GM12865 (cell line): ENCODE results near the gene SUN5.

Source experiments
- DNase-seq: peaks from one replicate; pipeline ENCODE4 v3.0.0; 2010; ENCODE audit warnings: low read depth
- H3K4me3 ChIP-seq: 2 replicates; pipeline ENCODE4 v1.5.1; 2011; ENCODE audit warnings: mild to moderate bottlenecking, low read depth, low read length, control low read depth
- TF ChIP-seq, protein P1 (sequence below): IDR thresholded peaks from 2 replicates; pipeline ENCODE4 v1.5.1; 2011; ENCODE audit warnings: low read length, control low read depth, low read depth, inconsistent platforms; ENCODE audit not compliant: insufficient read depth; ENCODE audit errors: missing control alignments

The SUN5 gene

DNA sequence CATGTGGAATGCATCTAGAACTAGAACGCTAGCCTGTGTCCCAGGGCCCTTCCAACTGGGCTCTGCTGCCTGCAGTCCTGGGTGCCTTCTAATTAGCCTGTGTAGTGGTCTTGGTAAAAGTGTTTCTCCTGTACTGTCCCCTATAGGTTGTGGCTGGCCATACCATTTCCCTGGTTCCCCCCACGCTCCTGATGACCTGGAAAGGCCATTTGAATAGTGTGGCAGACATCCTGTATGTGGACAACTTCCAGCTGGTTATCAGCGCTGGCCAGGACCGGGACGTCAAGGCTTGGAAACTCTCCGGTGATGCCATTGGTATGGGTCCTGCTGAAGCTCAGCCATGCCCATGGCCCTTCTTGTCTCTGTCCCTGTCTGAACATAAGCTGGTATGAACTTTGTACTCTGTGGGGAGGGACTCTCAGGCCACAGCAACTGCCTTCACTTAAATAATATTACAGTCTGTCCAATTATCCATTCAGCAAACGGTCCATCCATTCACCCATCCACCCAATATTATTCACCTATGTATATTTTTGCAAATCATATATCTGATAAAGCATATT lies 60.7 kb downstream of the SUN5 start:
- TF ChIP-seq, protein P1, sequence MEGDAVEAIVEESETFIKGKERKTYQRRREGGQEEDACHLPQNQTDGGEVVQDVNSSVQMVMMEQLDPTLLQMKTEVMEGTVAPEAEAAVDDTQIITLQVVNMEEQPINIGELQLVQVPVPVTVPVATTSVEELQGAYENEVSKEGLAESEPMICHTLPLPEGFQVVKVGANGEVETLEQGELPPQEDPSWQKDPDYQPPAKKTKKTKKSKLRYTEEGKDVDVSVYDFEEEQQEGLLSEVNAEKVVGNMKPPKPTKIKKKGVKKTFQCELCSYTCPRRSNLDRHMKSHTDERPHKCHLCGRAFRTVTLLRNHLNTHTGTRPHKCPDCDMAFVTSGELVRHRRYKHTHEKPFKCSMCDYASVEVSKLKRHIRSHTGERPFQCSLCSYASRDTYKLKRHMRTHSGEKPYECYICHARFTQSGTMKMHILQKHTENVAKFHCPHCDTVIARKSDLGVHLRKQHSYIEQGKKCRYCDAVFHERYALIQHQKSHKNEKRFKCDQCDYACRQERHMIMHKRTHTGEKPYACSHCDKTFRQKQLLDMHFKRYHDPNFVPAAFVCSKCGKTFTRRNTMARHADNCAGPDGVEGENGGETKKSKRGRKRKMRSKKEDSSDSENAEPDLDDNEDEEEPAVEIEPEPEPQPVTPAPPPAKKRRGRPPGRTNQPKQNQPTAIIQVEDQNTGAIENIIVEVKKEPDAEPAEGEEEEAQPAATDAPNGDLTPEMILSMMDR: no peak
- no peak for DNase-seq

DNA sequence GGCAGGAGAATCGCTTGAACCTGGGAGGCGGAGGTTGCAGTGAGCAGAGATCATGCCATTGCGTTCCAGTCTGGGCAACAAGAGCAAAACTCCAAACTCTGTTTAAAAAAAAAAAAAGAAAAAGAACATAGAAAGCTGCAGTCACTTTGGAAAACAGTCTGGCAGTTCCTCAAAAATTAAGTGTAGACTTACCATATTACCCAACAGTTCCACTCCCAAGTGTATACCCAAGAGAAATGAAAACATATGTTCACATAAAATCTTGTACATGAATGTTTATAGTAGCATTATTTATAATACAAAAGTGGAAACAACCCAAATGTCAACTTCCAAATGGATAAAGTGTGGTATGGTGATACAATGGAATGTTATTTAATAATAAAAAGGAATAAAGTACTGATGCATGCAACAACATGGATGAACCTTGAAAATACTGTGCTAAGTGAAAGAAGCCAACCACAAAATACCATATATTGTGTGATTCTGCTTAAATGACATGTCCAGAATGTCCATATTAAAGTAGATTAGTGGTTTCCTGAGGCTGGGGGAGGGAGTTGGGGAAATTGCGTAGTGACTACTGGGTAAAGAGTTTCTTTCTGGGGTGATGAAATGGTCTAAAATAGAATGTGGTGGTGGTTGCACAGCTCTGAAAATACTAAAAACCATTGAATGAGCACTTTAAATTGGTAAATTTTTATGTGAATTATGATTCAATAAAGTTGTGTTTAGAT lies 62.9 kb downstream of the SUN5 start:
- TF ChIP-seq, protein P1: no peak
- H3K4me3 ChIP-seq: no peak overlapping the region
- DNase-seq: no peak

More for the DNA sequence above, 60.7 kb downstream of the SUN5 start:
- H3K4me3 ChIP-seq: no peak overlapping the region

DNA sequence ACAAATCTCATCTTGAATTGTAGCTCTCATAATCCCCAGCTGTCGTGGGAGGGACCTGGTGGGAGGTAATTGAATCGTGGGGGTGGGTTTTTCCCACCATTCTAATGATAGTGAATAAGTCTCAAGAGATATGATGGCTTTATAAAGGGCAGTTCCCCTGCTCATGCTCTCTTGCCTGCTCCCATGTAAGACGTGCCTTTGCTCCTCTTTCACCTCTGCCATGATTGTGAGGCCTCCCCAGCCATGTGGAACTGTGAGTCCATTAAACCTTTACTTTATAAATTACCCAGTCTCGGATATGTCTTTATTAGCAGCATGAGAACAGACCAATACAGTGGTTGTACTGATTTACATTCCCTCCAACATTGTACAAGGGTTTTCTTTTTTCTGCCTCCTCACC lies 69.7 kb downstream of the SUN5 start:
- TF ChIP-seq, protein P1: no peak
- no peak for DNase-seq
- H3K4me3 ChIP-seq: no peak overlapping the region
